Measurements from ENCODE around the gene MED14.
A peak's percentile ranks its signal among the peaks of the same experiment; 100 is the strongest.
"Not testable (repeated sequence)": the region's sequence is repeated elsewhere in the genome, so short reads cannot be mapped to it uniquely, and the experiment has no call there.

The MED14 gene

DNA sequence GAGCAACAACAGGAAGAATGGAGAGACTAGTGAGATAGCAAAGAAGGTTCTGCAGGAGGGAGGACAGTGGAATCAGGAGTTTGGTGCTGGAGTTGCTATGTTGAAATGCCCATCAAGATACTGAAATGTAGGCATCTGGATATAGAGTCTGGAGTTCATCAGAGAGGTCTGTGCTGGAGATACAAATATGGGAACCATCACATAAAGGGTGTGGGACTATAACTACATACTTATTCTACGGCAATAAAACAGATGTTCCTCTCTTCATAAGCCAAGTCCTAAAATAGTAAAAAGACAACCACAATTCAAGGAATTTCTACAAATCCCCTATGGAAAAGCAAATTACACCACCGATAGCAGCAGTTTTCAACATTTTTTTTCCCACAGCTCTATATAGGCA, 1.6 kb downstream of the MED14 start:
- no peak for DNase-seq (ENCODE audit: low read depth)
- peak overlapping the region; percentile 59 for H3K4me3 ChIP-seq (ENCODE audit: low read depth, low read length)

GRCh38 chrX:40732499-40732898, 2.8 kb downstream of the MED14 start:
- H3K4me3 ChIP-seq (ENCODE audit: low read depth, low read length); DNase-seq (ENCODE audit: low read depth): not testable (repeated sequence)

GRCh38 chrX:40729598-40730584, 5.5 kb downstream of the MED14 start:
- DNase-seq (ENCODE audit: low read depth), result no peak
- H3K4me3 ChIP-seq (ENCODE audit: low read depth, low read length), result no peak overlapping the region

DNA sequence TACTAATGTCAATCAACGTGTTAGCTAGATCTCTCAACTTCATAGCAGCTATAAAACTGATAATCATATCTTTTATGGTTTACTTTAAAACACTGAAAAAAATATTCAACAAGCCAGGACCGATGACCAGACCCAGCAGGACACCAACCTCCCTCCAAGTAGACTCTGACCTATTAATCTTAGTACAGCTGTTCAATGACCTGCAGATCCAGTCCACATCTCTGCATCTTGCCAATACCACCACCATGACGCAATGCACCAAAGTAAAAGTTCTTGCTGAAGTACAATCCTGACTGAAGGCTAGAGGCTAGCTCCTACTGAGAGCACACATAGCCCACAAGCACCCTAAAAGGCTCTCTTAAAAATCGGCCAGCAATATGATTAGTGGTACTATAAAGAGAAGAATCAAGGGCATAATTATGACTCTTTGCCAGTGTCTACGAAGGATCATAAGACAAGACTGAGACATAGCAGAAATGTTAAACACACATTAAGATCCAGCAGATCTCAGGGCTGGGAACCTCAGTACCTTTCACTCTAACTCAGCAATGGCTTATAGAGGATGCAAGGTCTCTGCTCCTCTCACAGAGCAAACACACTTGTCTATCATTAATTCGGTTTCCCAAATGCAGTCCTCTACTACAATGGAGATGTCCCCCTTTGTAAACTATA, 7.6 kb downstream of the MED14 start:
- DNase-seq (ENCODE audit: low read depth), result no peak
- no peak overlapping the region for H3K4me3 ChIP-seq (ENCODE audit: low read depth, low read length)

DNA sequence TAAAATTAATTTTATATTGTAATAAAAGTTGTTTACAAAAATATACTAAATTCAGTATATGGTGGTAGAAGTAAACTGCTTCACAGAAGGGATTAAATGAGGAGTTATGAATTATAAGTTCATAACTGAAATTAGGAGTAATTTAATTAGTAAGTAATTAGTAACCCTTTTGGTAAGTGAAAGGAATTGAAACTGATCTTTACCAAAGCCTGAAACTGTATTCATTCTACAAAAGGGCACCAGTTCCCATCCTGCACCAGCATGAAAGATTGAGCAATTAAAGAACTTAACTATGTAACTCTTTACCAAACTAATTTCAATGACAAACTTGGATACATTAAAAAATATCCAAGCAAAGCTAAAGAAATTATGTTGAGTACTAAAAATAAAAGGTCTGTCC, 8.2 kb downstream of the MED14 start:
- no peak overlapping the region for H3K4me3 ChIP-seq (ENCODE audit: low read depth, low read length)
- no peak for DNase-seq (ENCODE audit: low read depth)

GRCh38 chrX:40722930-40723329, 12.4 kb downstream of the MED14 start:
- no peak overlapping the region for H3K4me3 ChIP-seq (ENCODE audit: low read depth, low read length)
- no peak for DNase-seq (ENCODE audit: low read depth)

- no peak overlapping the region for H3K4me3 ChIP-seq (ENCODE audit: low read depth, low read length)
- DNase-seq (ENCODE audit: low read depth), result no peak
Observed at GRCh38 chrX:40721489-40722106, 13.7 kb downstream of the MED14 start.

GRCh38 chrX:40720792-40721191, 14.6 kb downstream of the MED14 start:
- DNase-seq (ENCODE audit: low read depth), result no peak
- no peak overlapping the region for H3K4me3 ChIP-seq (ENCODE audit: low read depth, low read length)

- no peak for DNase-seq (ENCODE audit: low read depth)
- H3K4me3 ChIP-seq (ENCODE audit: low read depth, low read length), result no peak overlapping the region
Observed at GRCh38 chrX:40720339-40720738, 15.0 kb downstream of the MED14 start.

- no peak for DNase-seq (ENCODE audit: low read depth)
- H3K4me3 ChIP-seq (ENCODE audit: low read depth, low read length), result no peak overlapping the region
Observed at GRCh38 chrX:40719731-40720130, 15.6 kb downstream of the MED14 start.

- peak; percentile 17 for DNase-seq (ENCODE audit: low read depth)
- H3K4me3 ChIP-seq (ENCODE audit: low read depth, low read length), result no peak overlapping the region
Observed at GRCh38 chrX:40719218-40719617, 16.1 kb downstream of the MED14 start.

DNA sequence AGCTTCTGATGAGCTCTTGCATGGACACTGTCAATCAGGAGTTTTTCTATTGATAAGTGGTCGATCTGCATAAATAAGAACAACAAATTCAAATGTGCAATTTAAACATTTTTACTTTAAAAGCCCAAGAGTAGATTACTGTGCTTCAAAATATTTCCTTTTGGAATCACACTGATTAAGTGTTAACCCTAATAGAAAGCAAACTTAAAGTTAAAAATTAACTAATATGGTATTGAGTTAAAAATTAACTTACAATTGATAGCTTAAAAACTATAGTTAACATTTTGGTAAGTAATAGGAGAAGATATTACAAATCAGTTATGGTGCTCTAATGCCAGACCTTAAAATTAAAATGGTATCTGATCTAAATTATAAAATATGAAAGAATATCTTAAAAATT, 25.9 kb downstream of the MED14 start:
- H3K4me3 ChIP-seq (ENCODE audit: low read depth, low read length), result no peak overlapping the region
- no peak for DNase-seq (ENCODE audit: low read depth)

DNA sequence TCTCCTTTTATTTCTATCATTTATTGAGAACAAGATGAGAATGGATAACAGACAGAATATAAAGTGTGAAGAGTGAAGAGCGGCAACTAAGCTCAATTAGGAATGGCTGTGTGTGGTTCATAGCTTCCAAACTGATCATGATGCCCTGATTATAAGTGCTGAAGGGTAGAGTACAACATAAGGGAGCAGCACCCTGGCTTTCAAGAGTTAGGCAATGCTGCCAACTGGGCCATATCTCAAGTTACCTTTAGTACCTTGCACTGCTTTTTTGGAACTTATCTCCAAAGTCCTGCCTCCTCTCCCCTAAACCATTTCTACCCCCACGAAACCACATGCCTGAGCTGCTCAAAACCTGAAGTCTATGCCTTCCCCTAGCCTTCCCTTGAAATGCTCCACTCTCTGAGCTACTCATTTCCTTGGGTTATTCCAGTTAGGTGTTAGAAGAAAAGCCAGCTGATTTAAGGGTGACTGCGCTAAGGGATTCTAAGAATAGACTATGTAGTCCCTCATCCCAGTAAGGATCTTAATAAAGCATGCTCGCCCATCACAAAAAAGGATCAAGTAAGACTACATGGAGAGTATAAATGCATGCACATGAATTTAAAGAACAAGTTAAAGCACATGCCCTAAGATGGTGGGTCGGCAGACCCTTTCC, 29.6 kb downstream of the MED14 start:
- no peak overlapping the region for H3K4me3 ChIP-seq (ENCODE audit: low read depth, low read length)
- no peak for DNase-seq (ENCODE audit: low read depth)

DNA sequence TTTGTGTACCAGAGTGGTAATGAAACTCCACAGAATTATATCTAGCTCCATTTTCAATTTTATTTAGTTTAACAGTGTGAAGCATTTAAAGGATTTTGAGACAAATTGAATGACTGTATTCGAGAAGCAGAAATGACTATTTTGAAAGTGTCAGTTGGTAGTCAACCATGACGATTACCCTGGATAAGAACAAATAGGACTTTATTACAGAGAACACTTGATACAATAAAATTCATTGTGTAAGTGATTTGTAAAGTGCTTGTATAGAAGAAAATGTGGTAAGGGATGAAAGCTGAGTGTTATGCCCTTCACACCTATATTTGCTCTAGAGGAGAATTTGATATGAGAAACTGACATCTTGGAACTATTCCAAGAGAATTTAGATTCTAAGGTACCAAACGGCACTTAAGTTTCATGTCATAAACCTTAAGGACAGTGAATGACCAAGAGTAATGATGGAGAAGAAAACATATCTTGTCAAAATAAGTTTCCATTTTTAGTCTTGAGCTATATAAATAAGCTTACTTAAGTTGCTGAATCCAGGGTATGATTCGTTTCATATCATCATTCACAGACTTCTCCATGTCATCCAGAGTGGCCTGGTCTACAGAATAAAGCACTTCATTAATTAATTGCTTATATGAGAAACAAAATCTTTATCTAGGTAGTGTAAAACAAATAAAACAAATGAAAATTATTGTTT, 34.6 kb downstream of the MED14 start:
- no peak for DNase-seq (ENCODE audit: low read depth)
- H3K4me3 ChIP-seq (ENCODE audit: low read depth, low read length), result no peak overlapping the region

DNA sequence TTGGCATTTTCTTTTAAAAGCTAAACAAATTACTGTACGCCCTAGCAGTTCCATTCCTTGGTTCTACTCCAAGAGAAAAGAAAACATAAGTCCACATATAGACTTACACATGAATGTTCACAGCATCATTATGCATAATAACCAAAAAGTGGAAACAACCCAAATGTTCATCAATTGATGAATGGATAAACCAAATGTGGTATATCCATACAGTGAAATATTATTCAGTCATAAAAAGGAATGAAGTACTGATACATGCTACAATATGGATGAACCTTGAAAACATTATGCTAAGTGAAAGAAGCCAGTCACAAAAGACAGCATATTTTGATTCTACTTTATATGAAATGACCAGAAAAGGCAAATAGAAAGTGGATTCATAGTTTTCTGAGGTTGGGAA, 36.5 kb downstream of the MED14 start:
- DNase-seq (ENCODE audit: low read depth), result no peak
- H3K4me3 ChIP-seq (ENCODE audit: low read depth, low read length), result no peak overlapping the region

DNA sequence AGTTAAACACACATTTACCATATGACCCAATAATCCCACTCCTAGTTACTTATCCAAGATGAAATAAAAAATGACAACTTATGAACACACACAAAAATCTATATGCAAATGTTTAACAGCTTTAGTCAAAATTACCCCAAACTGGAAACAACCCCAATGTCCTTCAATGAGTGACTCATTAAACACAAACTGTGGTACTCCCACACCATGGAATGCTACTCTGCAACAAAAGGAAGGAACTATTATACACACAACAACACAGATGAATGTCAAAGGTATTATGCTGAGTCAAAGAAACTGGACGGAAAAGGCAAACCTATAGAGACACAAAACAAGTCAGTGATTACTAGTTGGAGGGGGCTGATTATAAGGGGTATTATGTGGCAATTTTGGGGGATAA, 40.5 kb downstream of the MED14 start:
- DNase-seq (ENCODE audit: low read depth), result no peak
- no peak overlapping the region for H3K4me3 ChIP-seq (ENCODE audit: low read depth, low read length)

GRCh38 chrX:40688929-40689328, 46.4 kb downstream of the MED14 start:
- no peak overlapping the region for H3K4me3 ChIP-seq (ENCODE audit: low read depth, low read length)
- DNase-seq (ENCODE audit: low read depth), result no peak

DNA sequence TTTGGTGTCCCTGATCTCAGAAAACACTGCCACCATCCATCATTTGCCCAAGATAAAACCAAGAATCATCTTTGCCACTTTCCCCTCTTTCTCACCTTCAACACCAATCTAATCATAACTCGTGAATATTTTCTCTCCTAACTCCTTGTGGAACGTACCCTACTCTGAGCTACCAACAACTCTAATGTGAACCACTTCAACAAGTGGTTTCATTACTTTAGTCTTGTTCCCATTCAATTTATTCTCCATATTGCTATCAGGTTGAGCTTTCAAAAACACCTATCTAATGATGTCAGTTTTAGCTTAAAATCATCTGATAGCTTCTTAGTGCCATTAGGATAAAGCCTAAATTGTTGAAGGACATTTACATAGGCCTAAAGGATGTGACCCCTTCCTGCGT, 48.2 kb downstream of the MED14 start:
- no peak overlapping the region for H3K4me3 ChIP-seq (ENCODE audit: low read depth, low read length)
- DNase-seq (ENCODE audit: low read depth), result no peak

GRCh38 chrX:40685362-40685918, 49.9 kb downstream of the MED14 start:
- H3K4me3 ChIP-seq (ENCODE audit: low read depth, low read length), result no peak overlapping the region

More at GRCh38 chrX:40685362-40685918, 49.9 kb downstream of the MED14 start:
- no peak for DNase-seq (ENCODE audit: low read depth)
